B cell (primary cell): ENCODE results near the gene ADRB2. TPM values are rescaled to one million over a fixed set of nuclear protein-coding genes. Genes with fewer than 3 reads are reported as not detected.

Source experiments
- ATAC-seq: fragments of 200-7000 bp; cut with Tn5 transposase; one replicate; pipeline ENCODE4 v1.10.0; 2021; ENCODE audit warnings: low read depth, mild to moderate bottlenecking, moderate number of reproducible peaks, moderate library complexity
- CTCF ChIA-PET: fragments of 350-600 bp; sonication (Branson Sonifier 250); formaldehyde crosslinking; loops from one replicate; lab custom pipeline; 2021; ENCODE audit warnings: antibody characterized with exemption, inconsistent platforms; lab: Charles Lee
- POLR2A ChIA-PET: fragments of 350-600 bp; sonication (Branson Sonifier 250); formaldehyde crosslinking; loops from one replicate; lab custom pipeline; 2021; ENCODE audit warnings: antibody characterized with exemption; lab: Charles Lee
- DNase-seq: peaks from one replicate; pipeline ENCODE4 v3.0.0; 2013
- H2AFZ ChIP-seq: 2 replicates; pipeline ENCODE4 v1.6.1; 2012; ENCODE audit warnings: mild to moderate bottlenecking, low read depth, low read length; ENCODE audit not compliant: insufficient read depth, poor library complexity, severe bottlenecking
- H3K27ac ChIP-seq, 2 donors: 1 replicate in 1 of 2; 2 replicates in 1 of 2; pipeline ENCODE4 v1.5.1; 2012 to 2013; ENCODE audit warnings: low read length in 2 of 2, mild to moderate bottlenecking in 2 of 2, moderate library complexity in 1 of 2
- H3K27me3 ChIP-seq, 4 experiments: fragments of 200-600 bp in 1 of 4; sonication (generic) in 1 of 4; replicated peaks in 1 of 4; 1 replicate in 2 of 4; 2 replicates in 2 of 4; pipeline versions ENCODE4 v1.6.1 to v1.7.0; 2013 to 2016; ENCODE audit warnings: low read length in 3 of 4, mild to moderate bottlenecking in 2 of 4, mixed read lengths in 1 of 4, moderate library complexity in 1 of 4; ENCODE audit not compliant: insufficient read depth in 4 of 4, control insufficient read depth in 3 of 4; ENCODE audit errors: control extremely low read depth in 1 of 4
- H3K36me3 ChIP-seq, 2 experiments: replicated peaks in 1 of 2; 1 replicate in 1 of 2; 2 replicates in 1 of 2; pipeline versions ENCODE4 v1.6.1 to v1.7.1; 2013; ENCODE audit warnings: low read length in 1 of 2; ENCODE audit not compliant: insufficient read depth in 2 of 2, control insufficient read depth in 1 of 2; ENCODE audit errors: control extremely low read depth in 1 of 2, extremely low read depth in 1 of 2
- H3K4me1 ChIP-seq, 2 donors: fragments of 200-600 bp in 1 of 2; sonication (generic) in 1 of 2; 1 replicate in 1 of 2; 2 replicates in 1 of 2; pipeline versions ENCODE4 v1.5.1 to v1.6.1; 2013 to 2017; ENCODE audit warnings: low read length in 2 of 2; ENCODE audit not compliant: control insufficient read depth in 2 of 2, insufficient read depth in 2 of 2
- H3K4me2 ChIP-seq: replicated peaks from 2 replicates; pipeline ENCODE3; 2012; ENCODE audit warnings: mild to moderate bottlenecking, low read depth, low read length; ENCODE audit not compliant: poor library complexity, severe bottlenecking
- H3K4me3 ChIP-seq, 5 experiments: fragments of 200-600 bp in 1 of 5; sonication (generic) in 1 of 5; 1 replicate in 3 of 5; 2 replicates in 2 of 5; pipeline versions ENCODE4 v1.5.1 to v1.7.0; 2011 to 2016; ENCODE audit warnings: low read length in 4 of 5, mild to moderate bottlenecking in 4 of 5, low read depth in 2 of 5, control low read depth in 1 of 5, moderate library complexity in 1 of 5; ENCODE audit not compliant: insufficient read depth in 1 of 5; ENCODE audit errors: control extremely low read depth in 1 of 5, extremely low read depth in 1 of 5
- H3K79me2 ChIP-seq: fragments of 200-600 bp; sonication (generic); one replicate; pipeline ENCODE4 v1.6.0; 2016; ENCODE audit warnings: low read length; ENCODE audit not compliant: control insufficient read depth, insufficient read depth
- H3K9ac ChIP-seq: fragments of 200-600 bp; sonication (generic); 2 replicates; pipeline ENCODE4 v1.6.1; 2017; ENCODE audit warnings: mild to moderate bottlenecking, low read length, moderate library complexity
- H3K9me3 ChIP-seq, 3 donors: one replicate each; pipeline versions ENCODE4 v1.6.1 to v1.7.1; 2013; ENCODE audit warnings: low read length in 2 of 3; ENCODE audit not compliant: control insufficient read depth in 2 of 3, insufficient read depth in 1 of 3; ENCODE audit errors: control extremely low read depth in 1 of 3
- H4K20me1 ChIP-seq: 2 replicates; pipeline ENCODE4 v1.6.0; 2012; ENCODE audit warnings: mild to moderate bottlenecking, low read length; ENCODE audit not compliant: insufficient read depth, control insufficient read depth, poor library complexity, severe bottlenecking
- H3K27ac Mint-ChIP-seq: one replicate; pipeline ENCODE4 v1.8.0; 2021; ENCODE audit warnings: mixed read lengths
- H3K27me3 Mint-ChIP-seq: one replicate; pipeline ENCODE4 v1.8.0; 2021; ENCODE audit warnings: mixed read lengths
- H3K4me1 Mint-ChIP-seq: one replicate; pipeline ENCODE4 v1.8.0; 2021; ENCODE audit warnings: mixed read lengths
- H3K4me3 Mint-ChIP-seq: one replicate; pipeline ENCODE4 v1.8.0; 2021; ENCODE audit warnings: mixed read lengths
- H3K9me3 Mint-ChIP-seq: one replicate; pipeline ENCODE4 v1.8.0; 2022; ENCODE audit warnings: mixed read lengths; ENCODE audit not compliant: insufficient read depth
- CTCF ChIP-seq: fragments of 200-600 bp; IDR thresholded peaks from one replicate; pipeline ENCODE4 v1.8.0; 2022; ENCODE audit warnings: antibody characterized with exemption, mild to moderate bottlenecking
- EZH2 ChIP-seq: IDR thresholded peaks from 2 replicates; pipeline ENCODE4 v1.6.1; 2012; ENCODE audit warnings: borderline replicate concordance, low read depth, mild to moderate bottlenecking, moderate library complexity, low read length; ENCODE audit not compliant: insufficient read depth, poor library complexity, severe bottlenecking
- WGBS: methylation state at CpG from one replicate; pipeline ENCODE4 v1.1.5; 2013; ENCODE audit warnings: missing lambda C conversion rate; ENCODE audit not compliant: insufficient coverage; 5-methylcytosine and 5-hydroxymethylcytosine counted together
- intact Hi-C: fragments of 100-400 bp; cut with micrococcal nuclease; formaldehyde crosslinking; loops from one replicate; pipeline ENCODE4 v1.10.0; 2022
- polyA minus RNA-seq: library from RNA; depleted of rRNA, polyadenylated mRNA; stranded (reverse); fragments of >200 nt; gene quantifications from 2 replicates; pipeline ENCODE4 v1.2.3, GENCODE V29; 2012
- polyA plus RNA-seq: library from polyadenylated mRNA; depleted of rRNA; stranded (reverse); fragments of >200 nt; gene quantifications from 2 replicates; pipeline ENCODE4 v1.2.3, GENCODE V29; 2012
- total RNA-seq, 2 donors: library from RNA; stranded (reverse); fragments of 120-200 nt in 1 of 2; gene quantifications; 1 replicate in 1 of 2; 2 replicates in 1 of 2; pipeline versions ENCODE4 v1.2.3 to v1.2.4, GENCODE V29; 2013 to 2022

The ADRB2 gene
- 11.4 and 12.4 TPM in 2 replicates for total RNA-seq
- 11.8 TPM for total RNA-seq (2013)
- polyA plus RNA-seq: 2.6 and 6.0 TPM in 2 replicates
- 18.3 and 28.5 TPM in 2 replicates for polyA minus RNA-seq

- no peaks in the 10 kb centered on the region for H3K27me3 Mint-ChIP-seq
- H3K4me3 ChIP-seq: peak within 1 kb of the TSS; percentile 61 to 91 (median 86)
Measured at GRCh38 chr5:148826053-148826738, at the start of gene ADRB2. TSS of gene ADRB2 (plus strand) at chr5:148826611. CDS start at chr5:148826832, 221 bp downstream.

More at GRCh38 chr5:148826053-148826738, at the start of gene ADRB2:
- Mint-ChIP-seq H3K9me3 (no peaks in the 10 kb centered on the region), H3K27ac (peak within 1 kb of the TSS; percentile 94), H3K4me3 (peak within 1 kb of the TSS; percentile 94), H3K4me1 (peaks cover 74% of the 10 kb centered on the region)
- WGBS: under 1% methylated on average over 42 of the region's 42 CpGs
- Histone ChIP-seq H3K27me3 (no peaks in the 10 kb centered on the region), H3K27ac (peak within 1 kb of the TSS; percentile 76 to 91), H3K9ac (peak within 1 kb of the TSS; percentile 89), H3K36me3 (no peaks in the 10 kb centered on the region), H3K4me2 (peak within 1 kb of the TSS; percentile 94), H3K9me3 (peaks cover 0 to 8% (median 0%) of the 10 kb centered on the region in 3 donors), H3K4me1 (peaks cover 54 to 57% of the 10 kb centered on the region in 2 donors), H2AFZ (peak within 1 kb of the TSS; percentile 98), H4K20me1 (no peaks in the 10 kb centered on the region), H3K79me2 (peaks cover 50% of the 10 kb centered on the region)
- POLR2A ChIA-PET: interaction anchor here (0.8 to 1.5 kb wide), 4 partner anchors 9 to 21 kb away, joined by 3 read pairs; no protein-coding TSS in a partner anchor
- TF ChIP-seq EZH2 (no peak), CTCF (no peak)
- intact Hi-C loops: loop anchor here (1.0 to 5.0 kb wide), 3 partner anchors 17 to 444 kb away; partner anchors contain the start of gene FBXO38
- ATAC-seq (peak; percentile 89), DNase-seq (peak; percentile 94)
- CTCF ChIA-PET: interaction anchor here (1.1 to 2.1 kb wide), 7 partner anchors 11 to 131 kb away, joined by 3 to 9 read pairs (median 4); no protein-coding TSS in a partner anchor
